Stimulated activated CD8-positive, alpha-beta memory T cell treated with anti-CD3 and anti-CD28 coated beads, Interleukin-15, amount 100 ng/mL, for 4 hours (primary cell): Measurements from ENCODE around the gene TMEM86B.

Experiments
- DNase-seq, 2 donors: peaks; one replicate each; pipeline ENCODE4 v3.0.0-alpha.2; 2020; ENCODE audit warnings: low read depth in 2 of 2

TMEM86B gene, protein sequence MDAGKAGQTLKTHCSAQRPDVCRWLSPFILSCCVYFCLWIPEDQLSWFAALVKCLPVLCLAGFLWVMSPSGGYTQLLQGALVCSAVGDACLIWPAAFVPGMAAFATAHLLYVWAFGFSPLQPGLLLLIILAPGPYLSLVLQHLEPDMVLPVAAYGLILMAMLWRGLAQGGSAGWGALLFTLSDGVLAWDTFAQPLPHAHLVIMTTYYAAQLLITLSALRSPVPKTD

GRCh38 chr19:55228403-55229031 is at the start of gene TMEM86B:
Gene TMEM86B, minus strand, starts transcription at chr19:55228763. Its CDS starts 22 bp downstream, at chr19:55228741.
- no peak for DNase-seq

- DNase-seq, result no peak
Measured at GRCh38 chr19:55277494-55277893, 48.9 kb upstream of the TMEM86B start.

DNA sequence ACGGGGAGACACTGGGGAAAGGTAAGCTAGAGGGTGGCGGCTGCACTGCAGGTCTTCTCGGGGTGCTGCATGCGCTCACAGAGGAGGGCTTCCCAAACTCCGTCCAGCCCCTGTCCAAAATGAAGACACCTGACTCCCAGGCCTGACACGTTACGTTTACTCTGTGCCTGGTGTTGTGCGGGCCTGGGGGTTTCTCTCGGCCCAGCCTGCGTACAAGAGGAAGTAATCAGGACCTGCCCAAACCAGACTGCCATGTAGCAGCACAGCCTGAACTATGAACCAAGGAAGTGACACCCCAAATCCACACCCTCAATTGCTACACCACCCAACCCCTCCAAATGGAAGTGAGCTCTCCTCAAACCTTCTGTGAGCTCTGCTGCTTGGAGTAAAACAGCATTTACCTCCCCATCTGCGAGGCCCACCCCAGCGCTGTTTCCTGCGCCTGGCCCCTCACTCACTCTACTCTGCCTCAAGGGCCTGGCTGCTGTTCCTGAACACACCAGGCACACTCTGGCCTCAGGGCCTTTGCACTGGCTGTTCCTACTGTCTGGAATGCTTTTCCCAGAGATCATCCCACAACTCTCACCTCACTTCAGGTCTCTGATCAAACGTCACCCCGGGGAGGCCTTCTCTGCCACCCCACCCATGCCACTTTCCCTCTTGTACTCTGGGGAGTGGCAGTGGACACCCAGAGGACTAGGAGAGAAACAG is 48.3 kb upstream of the TMEM86B start:
- DNase-seq, result no peak

DNA sequence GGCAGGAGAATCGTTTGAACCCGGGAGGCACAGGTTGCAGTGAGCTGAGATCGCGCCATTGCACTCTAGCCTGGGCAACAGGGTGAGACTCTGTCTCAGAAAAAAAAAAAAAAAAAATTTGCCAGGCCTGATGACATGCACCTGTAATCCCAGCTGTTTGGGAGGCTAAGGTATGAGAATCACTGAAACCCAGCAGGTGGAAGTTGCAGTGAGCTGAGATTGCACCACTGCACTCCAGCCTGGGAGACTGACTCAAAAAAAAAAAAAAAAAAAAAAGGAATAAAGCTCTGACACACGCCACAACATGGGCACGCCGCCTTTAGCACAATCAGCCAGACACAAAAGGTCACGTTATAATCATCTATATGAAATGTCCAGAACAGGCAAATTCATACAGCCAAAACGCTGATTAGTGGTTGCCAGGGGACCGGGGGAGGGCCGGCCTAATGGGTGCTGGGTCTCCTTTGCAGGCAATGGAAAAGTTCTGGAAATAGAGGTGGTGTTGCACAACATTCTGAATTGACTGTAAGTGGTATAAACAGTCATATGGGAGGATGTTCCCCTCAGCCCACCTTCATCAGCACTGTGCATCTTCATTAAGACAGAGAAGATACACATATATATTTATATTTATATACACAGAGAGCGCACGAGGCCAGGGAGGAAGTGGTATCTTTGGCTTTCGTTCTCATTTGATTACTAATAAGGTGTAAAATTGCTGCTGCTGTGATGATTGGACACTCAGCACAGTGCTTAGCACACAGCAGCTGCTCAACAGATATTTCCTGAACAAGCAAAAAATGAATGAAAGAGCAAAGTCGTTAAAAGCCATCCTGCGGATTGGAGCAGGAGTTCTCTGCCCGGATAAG is 47.5 kb upstream of the TMEM86B start:
- DNase-seq, result no peak

DNA sequence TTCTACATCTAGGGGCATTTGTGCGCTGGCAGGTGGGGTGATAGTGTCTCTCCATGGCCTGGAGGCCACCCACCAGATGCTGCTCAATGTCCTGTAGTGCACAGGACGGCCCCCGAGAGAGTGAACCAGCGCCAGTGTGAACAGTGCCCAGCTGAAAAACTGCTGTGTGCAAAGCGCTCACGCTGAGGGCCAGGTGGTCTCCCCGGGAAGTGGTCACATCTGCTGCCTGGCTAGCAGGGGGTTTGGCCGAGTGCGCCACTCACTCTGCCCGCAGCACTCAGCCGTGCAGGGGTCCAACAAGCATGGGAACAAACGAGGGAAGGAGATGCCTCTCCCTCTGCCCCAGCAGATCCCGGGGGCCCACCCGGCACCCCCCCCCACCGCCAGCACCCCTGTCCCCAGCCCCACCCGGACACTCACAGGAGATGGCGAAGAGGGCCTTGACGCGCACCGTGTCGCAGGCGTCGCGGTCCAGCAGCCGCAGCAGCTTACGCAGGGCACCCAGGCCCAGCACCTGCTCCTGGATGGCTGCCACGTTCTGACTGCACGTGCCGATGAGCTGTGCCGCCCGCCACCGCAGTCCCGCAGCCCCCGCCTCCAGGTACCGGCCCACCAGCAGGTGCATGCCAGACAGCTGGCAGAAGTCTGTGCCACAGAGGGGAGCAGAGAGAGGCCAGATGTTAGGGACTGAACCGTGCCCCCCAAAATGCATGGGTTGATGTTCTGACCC is 45.6 kb upstream of the TMEM86B start:
- no peak for DNase-seq

- DNase-seq, result no peak
Measured at GRCh38 chr19:55272142-55272541, 43.6 kb upstream of the TMEM86B start.

DNA sequence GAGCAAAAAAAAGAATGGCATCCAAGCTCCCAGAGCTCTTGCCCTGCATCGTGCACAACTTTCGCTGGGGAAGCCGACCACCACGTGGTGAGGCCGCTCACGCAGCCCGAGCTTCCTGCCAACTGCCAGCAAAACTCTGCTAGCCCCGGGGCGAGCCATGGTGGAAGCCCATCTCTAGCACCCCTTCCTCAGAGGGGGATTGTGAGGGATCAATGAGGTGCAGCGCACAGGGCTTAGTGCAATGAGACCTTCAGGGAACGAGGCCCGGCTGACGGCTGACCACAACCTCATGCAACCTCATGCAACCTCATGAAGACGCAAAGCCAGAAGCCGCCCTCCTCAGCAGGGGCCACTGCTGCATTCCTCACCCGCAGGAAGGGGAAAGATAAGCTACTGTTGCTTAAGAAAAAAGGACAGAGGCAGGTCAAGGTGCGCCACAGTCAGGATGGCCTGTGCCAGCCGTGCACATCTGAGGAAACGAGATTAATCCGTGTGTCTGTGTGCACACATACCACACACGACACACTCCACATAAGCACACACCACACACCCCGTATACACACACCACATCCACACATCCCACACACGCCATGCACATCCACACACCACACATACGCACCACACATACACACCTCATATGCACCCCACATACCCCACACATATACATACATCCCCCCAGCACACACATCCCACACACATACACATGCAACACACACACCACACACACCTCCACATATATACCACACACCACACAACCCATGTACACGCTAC is 41.8 kb upstream of the TMEM86B start:
- DNase-seq, result no peak

- no peak for DNase-seq
Measured at GRCh38 chr19:55269299-55269698, 40.7 kb upstream of the TMEM86B start.

DNA sequence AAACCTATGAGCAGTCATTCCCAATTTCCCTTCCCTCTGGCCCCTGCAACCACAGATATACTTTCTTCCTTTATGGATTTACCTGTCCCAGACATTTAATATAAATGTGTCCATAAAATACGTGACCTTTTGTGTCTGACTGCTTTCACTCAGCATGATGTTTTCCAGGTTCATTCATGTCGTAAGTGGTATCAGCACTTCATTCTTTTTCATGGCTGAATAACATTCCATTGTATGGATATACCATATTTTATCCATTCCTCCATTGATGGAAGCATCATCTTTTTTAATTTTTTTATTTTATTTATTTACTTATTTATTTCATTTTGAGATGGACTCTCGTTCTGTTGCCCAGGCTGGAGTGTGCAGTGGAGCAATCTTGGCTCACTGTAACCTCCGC is 38.3 kb upstream of the TMEM86B start:
- DNase-seq, result no peak

DNA sequence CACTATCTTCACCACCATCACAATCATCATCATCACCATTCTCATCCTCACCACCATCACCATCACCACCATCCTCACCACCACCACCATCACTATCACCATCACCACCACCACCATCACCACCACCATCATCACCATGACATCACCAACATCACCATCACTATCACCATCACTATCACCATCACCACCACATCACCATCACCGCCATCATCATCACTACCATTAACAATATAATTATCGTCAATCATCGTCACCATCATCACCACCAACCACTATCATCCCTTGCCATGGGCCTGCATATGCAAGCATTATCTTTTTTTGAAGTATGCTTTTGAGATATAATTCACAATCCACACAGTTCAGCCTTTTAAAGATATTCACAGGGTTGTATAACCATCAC is 37.8 kb upstream of the TMEM86B start:
- no peak for DNase-seq

- DNase-seq, result no peak
Measured at GRCh38 chr19:55265723-55266386, 37.3 kb upstream of the TMEM86B start.

DNA sequence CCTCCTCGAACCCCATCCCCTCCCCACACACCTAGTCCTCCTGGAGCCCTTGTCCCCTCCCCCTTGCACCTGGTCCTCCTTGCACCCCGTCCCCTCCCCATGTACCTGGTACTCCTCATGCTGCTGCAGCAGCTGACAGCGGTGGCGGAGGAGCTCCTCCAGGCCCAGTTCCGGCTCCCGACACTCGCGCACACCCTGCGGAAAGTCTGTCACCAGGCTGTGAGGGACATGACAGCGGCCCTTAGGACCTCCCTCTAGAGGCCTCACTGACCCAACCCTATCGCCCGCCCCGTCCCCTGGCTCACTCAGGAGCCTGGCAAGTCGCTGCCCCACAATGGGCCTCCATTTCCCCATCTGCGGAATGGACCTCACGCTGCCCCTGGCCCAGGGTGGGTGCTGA is 36.6 kb upstream of the TMEM86B start:
- DNase-seq, result no peak

GRCh38 chr19:55264531-55264930 is 36.0 kb upstream of the TMEM86B start:
- no peak for DNase-seq

- no peak for DNase-seq
Measured at GRCh38 chr19:55262359-55262758, 33.8 kb upstream of the TMEM86B start.

GRCh38 chr19:55261671-55262126 is 33.1 kb upstream of the TMEM86B start:
- no peak for DNase-seq

GRCh38 chr19:55259540-55260210 is 31.1 kb upstream of the TMEM86B start:
- DNase-seq, result no peak

- DNase-seq, result peak; percentile 81 to 91
Measured at GRCh38 chr19:55258828-55259539, 30.4 kb upstream of the TMEM86B start, which contains the start of gene PPP6R1. Gene PPP6R1, minus strand, starts transcription at chr19:55259017. Its CDS starts 11,914 bp downstream, at chr19:55247103.

- DNase-seq, result no peak
Measured at GRCh38 chr19:55258476-55258827, 29.9 kb upstream of the TMEM86B start.
